Activated CD4-positive, CD25-positive, alpha-beta regulatory T cell treated with anti-CD3 and anti-CD28 coated beads, Interleukin-2, amount 50 U/mL, for 72 hours (primary cell): ENCODE data around the gene ABCC6.
"Not testable (repeated sequence)": the region's sequence is repeated elsewhere in the genome, so short reads cannot be mapped to it uniquely, and the experiment has no call there.

ENCODE experiments used
- DNase-seq: peaks from one replicate; pipeline ENCODE4 v3.0.0; 2021

Gene ABCC6

DNA sequence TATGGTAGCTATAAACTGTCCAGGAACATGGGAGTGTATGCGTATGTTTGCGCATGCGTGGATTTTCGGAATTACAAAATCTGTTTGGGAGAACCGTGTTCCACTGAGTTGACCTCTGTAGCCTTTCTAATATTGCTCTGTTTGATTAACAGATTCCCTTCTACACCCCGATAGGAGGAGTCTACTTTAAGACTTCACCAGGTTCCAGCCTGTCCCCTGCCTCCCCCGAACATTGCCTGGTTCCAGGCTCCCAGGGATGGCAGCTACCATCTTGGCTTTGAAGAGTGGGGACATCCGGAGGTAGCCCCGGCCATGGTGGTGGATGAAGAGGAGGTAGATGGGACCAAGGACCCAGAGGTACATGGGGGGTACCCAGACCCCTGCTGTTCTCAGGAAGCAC is 1.9 kb downstream of the ABCC6 start:
- DNase-seq = not testable (repeated sequence)

DNA sequence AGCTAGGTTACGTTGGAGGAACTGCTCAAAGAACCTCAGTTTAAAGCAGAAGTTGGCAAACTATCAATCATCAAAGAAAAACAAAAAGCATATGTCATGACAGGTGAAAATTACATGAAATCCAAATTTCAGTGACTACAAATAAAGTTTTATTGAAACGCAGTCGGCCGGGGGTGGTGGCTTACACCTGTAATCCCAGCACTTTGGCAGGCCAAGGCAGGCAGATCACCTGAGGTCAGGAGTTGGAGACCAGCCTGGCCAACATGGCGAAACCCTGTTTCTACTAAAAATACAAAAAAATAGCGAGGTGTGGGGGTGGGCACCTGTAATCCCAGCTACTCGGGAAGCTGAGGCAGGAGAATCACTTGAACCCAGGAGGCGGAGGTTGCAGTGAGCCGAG is 2.8 kb downstream of the ABCC6 start:
- not testable (repeated sequence) for DNase-seq

DNA sequence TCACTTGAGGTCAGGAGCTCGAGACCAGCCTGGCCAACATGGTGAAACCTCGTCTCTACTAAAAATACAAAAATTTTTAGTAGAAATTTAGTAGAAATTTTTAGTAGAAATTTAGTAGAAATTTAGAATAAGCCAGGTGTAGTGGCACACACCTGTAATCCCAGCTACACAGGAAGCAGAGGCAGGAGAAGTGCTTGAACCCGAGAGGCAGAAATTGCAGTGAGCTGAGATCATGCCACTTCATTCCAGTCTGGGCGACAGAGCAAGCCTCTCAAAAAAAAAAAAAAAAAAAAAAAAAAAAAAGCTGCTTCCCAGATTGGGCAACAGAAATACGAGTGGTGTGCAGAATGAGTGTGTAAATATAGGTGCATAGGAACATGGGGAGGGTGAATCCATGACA is 4.5 kb downstream of the ABCC6 start:
- DNase-seq = not testable (repeated sequence)

DNA sequence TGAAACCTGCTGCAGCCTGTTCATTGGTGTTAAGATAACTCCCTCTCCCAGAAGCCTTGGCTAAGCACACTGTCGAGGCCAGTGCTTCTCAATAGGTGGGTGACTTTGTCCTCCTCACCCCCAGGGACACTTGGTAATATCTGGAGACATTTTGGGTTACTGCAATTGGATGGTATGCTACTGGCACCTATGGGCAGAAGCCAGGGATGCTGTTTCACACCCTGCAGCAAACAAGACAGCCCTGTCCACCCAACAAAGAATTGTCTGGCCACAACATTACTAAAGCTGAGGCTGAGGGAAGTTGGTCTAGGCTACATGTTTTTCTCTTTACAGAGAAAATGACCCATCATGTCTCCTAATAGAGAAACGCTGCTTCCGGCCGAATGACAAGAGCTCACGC is 4.9 kb downstream of the ABCC6 start:
- DNase-seq = not testable (repeated sequence)

DNA sequence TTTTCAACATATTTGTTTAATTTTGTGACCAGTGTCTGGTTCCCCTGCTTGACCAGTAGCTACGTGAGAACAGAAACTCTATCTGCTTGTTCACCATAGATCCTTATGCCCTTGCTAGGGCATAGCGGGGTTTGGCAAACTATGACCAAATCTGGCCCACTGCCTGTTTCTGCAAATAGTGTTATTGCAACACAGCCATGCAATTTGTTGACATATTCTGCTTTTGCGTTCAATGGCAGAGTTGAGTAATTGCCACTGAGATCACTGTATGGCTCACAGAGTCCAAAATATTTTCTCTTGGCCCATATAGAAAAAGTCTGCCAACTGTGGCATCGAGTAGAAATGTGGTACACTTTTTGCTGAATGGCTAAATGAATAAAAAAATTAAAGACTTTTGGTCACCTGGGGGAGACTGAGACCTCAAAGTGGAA is 9.4 kb downstream of the ABCC6 start:
- DNase-seq = not testable (repeated sequence)

DNA sequence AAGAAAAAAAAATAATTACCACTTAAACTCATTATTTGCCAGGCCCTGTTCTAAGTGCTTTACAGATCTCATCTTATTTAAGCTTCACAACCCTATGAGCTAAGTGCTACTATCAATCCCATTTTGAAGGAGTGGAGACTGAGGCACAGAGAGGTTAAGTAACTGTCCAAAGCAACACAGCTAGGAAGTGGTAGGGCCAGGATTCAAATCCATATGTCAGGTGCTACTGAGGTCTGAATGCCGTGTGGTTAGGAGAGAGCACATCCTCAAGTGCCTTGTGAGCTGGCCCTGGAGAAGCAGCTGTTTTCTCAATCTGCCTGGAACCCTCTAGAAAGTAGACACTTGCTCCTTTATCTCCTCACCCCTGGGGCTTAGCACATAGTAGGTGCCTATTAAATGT is 11.9 kb downstream of the ABCC6 start:
- DNase-seq = not testable (repeated sequence)

DNA sequence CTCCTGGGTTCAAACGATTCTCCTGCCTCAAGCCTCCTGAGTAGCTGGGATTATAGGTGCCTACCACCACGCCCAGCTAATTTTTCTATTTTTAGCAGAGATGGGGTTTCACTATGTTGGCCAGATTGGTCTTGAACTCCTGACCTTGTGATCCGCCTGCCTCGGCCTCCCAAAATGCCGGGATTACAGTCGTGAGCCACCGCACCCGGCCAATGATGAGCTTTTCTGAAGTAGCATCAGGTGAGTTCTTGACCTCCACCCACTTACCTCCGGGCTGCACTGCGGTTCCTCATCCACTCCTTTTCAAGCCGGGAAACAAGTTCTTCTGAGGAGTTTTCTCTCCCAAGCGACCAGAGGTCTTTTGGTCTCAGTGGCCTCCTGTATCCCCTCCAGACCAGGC is 14.8 kb downstream of the ABCC6 start:
- not testable (repeated sequence) for DNase-seq

DNA sequence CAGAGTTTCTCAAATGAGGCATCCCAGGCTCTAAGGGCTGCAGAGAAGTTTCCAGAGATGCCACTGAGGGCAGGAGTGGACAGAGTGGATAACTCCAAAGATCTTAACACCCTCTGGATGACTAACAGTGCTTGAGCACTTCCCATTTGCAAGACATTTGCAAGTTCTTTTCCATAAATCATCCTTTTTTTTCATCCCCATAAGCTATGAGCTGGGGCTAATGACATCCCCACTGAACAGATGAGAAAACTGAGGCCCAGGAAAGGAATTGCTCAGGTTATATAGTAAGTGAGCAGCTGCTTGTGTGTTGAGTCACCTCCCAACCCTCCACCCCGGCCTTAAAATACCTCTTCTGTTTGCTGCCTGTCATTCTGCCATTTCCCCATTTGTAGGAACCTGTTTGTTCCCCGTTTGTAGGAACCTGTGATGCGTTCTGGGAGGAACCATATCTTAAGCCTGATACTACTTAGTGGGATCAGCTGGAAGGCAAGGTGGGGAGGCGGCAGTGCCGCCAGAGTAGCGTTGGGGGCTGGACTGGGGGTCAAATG is 15.4 kb downstream of the ABCC6 start:
- DNase-seq = not testable (repeated sequence)

DNA sequence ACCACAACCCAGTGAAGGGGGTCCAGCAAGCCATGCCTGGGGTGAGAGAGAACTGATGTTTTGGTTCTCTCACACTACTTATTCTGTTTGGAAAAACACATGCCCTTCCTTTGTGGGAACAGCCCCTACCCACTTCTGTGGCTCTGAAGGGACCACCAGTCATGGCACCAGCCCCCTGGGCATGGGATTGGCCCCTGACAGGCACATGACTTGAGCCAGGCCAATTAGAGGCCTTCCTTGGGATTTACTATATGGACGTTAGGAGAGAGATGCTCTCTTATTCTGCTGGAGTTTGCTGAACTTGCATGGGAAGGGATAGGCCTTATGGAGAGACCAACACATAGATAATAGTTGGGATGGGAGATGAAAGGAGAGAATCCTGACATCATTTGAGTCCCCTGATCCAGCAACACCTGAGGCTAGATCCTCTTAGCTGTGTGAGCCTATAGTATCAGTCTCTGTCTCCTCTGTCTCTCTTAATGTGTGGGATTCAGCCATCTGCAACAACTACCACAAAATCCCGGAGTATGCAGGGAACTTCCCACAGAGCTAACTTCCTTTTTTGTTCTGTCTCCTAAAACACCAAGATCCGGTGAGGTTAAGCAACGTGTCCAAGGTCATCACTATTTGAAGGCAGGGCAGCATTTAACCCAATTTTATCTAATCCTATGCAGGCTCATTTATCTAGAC is 16.1 kb downstream of the ABCC6 start:
- not testable (repeated sequence) for DNase-seq

DNA sequence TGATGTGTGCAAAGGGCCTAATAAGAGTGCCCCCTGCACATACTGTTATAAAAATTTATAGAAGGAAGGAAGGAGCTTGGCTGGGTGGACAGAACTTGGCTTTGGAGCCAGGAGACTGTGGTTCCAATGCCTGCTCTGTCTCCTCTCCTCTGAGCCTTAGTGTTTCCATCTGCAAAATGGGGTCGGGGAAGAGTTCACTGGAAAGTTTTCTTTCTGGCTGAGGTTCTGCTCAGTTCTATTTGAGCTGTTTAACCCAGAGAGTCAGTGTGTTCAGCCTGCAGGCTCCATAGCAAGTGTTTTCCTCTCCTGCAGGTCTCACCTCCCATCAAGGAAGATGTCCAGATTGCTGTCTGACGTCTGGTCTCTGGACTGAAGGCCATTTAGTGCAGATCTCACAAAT is 17.4 kb downstream of the ABCC6 start:
- DNase-seq = not testable (repeated sequence)

DNA sequence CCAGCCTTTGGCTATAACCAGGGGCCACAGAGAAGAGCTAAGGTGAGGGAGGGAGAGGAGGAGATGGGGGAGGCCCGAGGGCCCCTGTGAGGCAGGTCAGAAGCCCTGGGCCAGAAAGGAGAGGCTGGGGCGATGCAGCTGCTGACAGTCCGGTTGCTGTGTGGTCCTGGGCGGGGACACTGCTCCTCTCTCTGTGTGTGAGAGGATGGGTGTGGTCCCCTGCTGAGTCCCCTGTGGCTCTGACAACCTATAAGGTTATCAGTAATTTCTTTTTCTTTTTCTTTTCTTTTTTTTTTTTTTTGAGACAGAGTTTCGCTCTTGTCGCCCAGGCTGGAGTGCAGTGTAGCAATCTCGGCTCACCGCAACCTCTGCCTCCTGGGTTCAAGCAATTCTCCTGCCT is 18.7 kb downstream of the ABCC6 start:
- not testable (repeated sequence) for DNase-seq

DNA sequence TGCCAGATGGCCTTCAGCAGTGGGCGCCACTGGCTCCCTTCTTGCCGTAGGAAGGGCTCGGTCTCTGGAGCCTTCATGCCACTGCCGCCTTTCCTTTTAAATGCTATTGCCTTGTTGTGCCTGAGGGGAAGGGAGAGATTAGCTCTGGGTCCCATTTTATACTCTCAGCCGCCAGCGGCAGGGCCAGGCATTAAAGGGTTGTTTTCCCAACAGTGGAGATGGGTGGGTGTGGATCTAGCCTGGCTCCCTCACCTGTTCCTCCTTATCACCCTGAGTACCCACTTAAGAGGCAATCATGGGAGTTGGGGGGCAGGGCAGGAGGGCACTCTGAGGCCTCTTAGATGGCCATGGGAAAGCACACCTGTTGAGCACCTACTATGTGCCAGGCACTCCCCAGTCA is 19.8 kb downstream of the ABCC6 start:
- not testable (repeated sequence) for DNase-seq

DNA sequence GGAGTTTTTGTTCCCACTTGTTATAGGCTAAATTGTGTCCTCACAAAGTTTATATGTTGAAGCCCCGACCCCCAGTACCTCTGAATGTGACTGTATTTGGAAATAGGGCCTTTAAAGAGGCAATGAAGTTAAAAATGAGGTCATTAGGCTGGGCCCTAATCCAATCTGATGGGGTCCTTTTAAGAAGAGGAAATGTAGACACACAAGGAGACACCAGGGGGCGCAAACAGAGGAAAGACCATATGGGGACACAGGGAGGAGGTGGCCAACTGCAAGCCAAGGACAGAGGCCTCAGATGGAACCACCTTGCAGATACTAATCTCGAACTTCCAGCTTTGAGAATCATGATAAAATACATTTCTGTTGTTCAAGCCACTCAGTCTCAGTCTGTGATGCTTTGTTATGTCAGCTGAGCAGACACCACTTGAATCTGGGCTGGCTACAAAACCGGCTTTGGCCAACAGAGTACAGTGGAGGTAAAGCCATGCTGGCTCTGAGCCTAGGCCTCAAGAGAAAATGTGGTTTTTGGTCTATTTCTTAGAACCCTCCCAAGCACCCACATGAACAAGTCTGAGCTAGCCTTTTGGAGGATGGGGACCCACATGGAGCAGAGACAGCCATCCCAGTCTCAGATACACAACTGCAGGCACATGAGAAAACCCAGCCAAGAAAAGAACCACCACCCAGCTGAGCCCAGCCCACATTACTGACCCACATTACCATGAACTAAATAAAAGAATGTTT is 20.7 kb downstream of the ABCC6 start:
- not testable (repeated sequence) for DNase-seq

DNA sequence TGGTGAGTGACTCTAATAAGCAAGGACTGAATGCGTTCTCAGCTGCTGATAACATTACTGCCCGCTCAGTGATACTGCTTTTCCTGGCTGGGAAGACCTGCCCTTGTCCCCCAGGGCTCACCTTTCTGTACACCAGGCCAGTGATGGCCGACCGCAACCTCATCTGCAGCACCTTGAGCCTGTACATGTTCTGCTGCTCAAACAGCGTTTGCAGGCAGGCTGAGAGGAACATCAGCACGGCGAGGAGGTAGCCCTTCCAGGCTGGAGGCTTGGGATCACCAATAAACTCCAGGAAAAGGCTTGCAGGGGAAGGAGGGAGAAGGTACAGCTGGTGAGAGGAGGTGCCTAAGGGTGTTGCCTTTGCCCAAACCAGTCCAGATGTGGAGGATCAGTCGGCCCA is 21.4 kb downstream of the ABCC6 start:
- not testable (repeated sequence) for DNase-seq

DNA sequence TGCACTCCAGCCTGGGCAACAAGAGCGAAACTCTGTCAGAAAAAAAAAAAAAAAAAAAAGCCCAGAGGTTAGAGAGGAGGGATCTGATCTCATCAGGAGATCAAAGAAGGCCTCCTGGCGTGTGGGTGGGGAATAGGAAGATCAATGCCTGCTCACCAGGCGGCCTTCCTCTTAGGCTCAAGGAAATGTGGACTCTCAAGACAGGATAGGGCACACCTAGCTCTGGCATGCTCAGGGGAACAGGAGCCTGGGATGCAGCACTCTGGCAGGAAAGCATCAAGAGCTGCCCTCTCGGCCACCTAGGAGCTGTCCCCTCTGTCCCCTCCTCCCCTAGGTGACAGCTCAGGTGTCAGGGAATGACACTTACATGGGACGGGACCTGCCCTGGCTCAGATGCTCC is 22.9 kb downstream of the ABCC6 start:
- DNase-seq = not testable (repeated sequence)

DNA sequence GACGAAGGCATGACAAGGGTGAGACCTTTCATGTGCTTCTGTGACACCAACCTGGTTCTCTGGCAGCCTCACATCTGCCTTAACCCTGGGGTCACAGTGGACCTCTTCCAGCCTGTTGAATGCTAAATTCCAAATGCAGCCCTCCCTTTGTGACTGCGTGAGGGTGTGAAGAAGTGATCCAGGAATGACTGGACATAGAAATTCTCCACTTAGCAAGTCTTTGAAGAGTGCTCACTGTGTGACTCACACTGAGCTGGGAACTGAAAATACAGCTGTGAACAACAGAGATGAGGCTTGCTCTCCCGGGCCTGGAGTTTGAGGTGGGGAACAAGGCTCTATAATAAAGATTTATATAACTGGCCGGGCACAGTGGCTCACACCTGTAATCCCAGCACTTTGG is 23.9 kb downstream of the ABCC6 start:
- not testable (repeated sequence) for DNase-seq

DNA sequence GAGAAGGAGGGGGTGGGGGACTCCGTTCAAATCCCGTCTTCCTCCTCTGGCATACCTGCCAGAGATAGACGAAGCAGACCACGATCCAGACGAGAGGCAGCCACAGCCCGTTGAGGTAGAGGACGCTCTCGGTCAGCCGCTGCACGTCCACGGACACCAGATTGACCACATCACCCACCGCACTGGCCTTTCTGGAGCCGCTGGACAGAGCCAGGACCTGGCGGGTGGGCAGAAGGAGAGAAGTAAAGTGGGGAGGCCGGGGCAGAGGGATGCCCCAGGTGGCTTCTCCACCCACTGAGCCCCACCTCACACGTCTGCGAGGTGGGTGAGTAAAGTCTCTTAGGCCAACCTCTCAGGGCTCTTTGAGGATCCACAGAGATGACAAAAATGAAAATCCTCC is 25.3 kb downstream of the ABCC6 start:
- no peak for DNase-seq

DNA sequence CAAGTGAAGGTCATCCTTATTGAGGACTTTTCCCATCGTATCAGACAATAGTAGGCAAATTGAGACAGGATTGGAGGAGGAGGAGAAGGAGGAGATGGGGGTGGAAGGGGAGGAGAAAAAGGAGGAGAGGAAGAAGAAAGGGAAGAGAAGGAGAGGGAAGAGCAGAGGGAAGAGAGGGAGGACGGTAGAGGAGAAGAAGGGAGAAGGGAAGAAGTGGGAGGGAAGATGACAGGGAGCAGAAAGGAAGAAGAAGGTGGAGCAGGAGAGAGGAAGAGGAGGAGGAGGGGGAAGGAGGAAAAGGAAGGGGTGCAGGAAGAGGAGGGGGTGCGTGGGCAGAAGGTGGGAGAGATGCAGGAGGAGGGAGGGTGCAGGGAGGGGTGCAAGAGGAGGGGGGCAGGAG is 26.0 kb downstream of the ABCC6 start:
- DNase-seq = no peak

DNA sequence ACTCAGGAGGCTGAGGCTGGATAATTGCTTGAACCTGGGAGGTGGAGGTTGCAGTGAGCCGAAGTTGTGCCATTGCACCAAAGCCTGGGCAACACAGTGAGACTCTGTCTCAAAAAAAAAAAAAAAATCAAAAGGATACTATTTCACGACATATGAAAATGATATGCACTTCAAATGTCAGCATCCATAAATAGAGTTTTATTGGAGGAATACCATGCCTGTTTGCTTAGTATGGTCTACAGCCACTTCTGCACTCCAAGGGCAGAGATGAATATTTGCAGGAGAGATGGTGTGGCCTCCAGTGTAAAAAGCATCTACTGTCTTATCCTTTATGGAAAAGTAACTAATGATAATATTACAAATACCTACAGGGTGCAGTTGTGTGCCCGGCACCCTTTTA is 27.2 kb downstream of the ABCC6 start:
- DNase-seq = no peak

DNA sequence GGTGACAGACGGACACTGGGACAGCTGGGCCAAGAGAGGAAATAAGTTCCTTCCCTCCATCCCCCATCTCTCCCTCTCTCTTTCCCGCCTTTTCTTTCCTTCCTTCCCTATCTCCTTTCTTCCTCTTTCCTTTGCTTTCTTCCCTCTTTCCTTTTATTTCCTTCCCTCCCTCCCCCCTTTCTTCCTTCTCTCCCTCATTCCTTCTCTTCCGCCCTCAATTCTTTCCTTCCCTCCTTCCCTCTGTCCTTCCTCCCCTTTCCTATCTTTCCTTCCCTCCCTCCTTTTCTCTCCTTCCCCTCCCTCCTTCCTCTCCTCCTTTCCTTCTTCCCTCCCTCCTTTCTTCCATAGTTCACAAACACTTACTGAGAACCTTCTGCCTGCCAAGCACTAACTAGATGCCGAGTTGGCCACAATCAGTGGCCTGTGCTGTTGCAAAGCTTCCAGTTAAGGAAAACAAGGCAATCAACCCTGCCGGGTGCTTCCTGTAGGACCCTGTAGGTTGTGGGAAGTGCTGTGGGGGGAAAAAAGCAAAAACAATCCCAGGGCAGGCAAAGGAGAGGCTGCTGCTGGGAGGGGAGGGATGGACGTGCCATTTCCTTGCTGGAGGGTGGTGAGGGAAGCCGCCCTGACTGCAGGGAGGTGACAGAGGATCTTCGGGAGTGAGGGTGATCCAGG is 31.7 kb downstream of the ABCC6 start:
- DNase-seq = no peak

DNA sequence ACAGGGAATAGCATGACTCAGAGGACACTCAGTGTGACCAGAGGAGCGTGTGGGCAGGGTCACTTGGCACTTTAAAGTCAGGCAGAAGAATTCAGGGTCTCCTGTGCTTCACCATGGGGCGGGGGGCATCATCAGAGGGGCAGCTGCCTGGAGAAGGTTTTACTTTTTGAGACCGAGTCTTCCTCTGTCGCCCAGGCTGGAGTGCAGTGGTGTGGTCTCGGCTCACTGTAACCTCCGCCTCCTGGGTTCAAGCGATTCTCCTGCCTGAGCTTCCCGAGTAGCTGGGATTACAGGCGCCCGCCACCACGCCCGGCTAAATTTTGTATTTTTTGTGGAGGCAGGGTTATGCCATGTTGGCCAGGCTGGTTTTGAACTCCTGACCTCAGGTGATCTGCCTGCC is 32.3 kb downstream of the ABCC6 start:
- not testable (repeated sequence) for DNase-seq

DNA sequence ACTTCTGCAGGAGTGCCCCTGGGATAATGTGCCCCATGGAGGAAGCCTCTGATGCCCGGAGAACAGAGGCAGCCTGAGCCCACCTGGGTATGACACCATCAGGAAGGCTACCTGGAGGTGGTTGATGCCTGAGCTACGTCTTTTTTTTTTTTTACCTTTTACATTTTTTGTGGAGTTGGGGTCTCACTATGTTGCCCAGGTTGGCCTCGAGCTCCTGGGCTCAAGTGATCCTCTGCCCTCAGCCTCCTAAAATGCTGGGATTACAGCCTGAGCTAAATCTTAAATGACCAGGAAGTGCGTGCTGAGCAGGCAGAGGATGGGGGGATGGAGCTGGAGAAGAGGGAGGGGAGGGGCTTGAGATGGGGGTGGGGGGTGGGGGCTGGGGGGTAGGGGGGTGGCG is 32.7 kb downstream of the ABCC6 start:
- no peak for DNase-seq

DNA sequence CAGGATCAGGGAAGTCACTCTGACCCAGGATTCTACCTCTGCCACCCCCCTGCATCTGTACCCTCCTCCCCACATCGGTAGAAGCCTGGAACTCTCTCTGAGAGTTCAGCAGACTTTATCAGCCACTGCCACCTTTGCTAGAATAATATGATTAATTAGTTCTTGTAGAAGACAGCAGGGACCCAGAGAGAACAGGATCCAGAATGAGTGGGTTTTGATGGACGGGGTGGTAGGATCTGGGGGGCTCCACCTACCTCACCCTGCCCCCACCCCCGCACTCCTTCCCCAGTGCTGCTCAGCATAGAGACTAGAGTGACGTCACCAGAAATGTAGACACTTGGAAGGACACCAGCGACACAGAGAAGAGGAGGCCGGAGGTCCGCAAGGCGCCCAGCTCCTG is 33.5 kb downstream of the ABCC6 start:
- DNase-seq = no peak

DNA sequence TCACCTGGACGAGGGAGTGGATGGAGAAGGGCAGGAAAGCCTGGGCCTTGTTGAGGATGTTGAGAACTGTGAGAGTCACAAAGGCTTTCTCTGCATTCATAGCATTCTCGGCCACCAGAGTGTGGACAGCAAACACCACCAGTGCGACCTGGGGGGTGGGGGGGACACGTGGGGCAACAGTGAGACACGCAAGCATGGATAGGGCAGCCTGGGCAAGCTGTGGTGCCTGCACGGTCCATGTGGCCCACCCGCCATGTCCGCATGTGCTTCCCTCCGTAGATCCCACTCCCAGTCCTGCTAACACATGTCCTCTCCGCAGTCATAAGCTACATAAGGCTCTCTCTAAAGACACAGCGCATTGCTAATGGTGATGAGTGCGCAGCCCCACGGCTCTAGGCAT is 34.5 kb downstream of the ABCC6 start:
- DNase-seq = no peak
